GM21447 (cell line): ENCODE measurements around the gene CBLN4.

Experiments used
- ATAC-seq: cut with Tn5 transposase; IDR thresholded peaks from one replicate; pipeline ENCODE4 v1.9.1; 2021; ENCODE audit not compliant: unreplicated experiment

CBLN4 gene

GRCh38 chr20:55947701-55948100, 57.6 kb downstream of the CBLN4 start:
- ATAC-seq = no peak
